NCI-H2081 treated with DMSO at 0.1 percent for 48 hours (cell line): ENCODE results near the gene CKMT2.

ENCODE experiments used
- DNase-seq: peaks from one replicate; lab custom pipeline; 2025; lab: John Stamatoyannopoulos, UW

CKMT2 gene

GRCh38 chr5:81308836-81309235 lies 75.7 kb downstream of the CKMT2 start:
- no peak for DNase-seq

- DNase-seq, result no peak
Observed at GRCh38 chr5:81310402-81311063, 77.4 kb downstream of the CKMT2 start.

- no peak for DNase-seq
Observed at GRCh38 chr5:81313278-81313677, 80.2 kb downstream of the CKMT2 start.

GRCh38 chr5:81313686-81314085 lies 80.6 kb downstream of the CKMT2 start:
- no peak for DNase-seq

GRCh38 chr5:81314581-81314980 lies 81.5 kb downstream of the CKMT2 start:
- no peak for DNase-seq

- DNase-seq, result no peak
Observed at GRCh38 chr5:81315336-81315735, 82.2 kb downstream of the CKMT2 start.

GRCh38 chr5:81315830-81316229 lies 82.7 kb downstream of the CKMT2 start:
- DNase-seq, result no peak
